ENCODE data around the gene ZBTB6. TPM values are rescaled to one million over a fixed set of nuclear protein-coding genes. Genes with fewer than 3 reads are reported as not detected.

Gene ZBTB6
- total and polyA plus RNA-seq, 9 of the 15 experiments (the other 6 are each of a cell fraction or from before 2014, with no cell fraction given), result 1.4 to 7.2 (median 5.3) TPM

DNA sequence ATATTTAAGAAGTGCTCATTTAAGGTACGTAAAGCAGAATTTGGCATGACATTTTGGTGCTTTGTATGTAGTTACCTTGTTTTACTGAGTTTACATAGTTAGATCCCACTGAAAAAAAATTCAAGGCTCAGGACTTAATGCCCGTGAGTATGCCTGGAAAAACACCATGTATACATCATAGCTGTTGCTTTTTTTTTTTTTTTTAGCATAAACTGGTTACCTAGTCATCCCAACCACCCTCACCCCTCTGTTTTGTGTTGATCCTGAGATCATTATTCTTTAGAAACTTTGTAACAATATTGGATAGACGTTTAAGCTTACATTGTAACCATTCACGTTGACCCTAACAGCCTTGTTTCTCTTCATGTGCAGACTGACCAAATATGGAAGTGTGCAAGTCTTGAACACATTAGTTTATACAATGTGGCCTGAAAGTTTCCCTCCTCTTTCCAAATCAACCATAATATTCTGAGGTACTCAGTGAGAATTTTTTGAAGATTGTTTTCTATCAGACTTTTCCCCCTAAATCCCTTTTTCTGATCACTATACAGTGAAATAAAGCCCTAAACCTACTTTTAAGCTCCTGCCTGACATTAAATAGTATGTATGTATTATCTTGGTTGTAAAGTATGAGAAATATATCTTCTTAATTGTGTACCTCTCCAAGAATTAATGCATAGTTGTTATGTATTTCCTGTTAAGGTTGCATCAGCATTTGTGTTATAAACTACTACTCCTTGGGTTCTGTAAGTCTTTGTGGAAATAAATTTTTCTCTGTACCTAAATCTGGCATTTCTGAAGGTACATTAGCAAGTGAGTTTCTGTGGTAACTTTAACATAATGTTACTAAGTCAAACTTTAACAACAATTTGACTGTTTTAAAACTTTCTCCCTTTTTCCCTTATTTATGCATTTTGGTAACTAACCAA, 32.1 kb upstream of the ZBTB6 start (continued):
- no peak for TF ChIP-seq FOXM1 (IDR thresholded peaks at IDR 0.05; ENCODE audit: low read depth)
- TF ChIP-seq FOXM1 (CRISPR knock-in tag; IDR thresholded peaks at IDR 0.05; ENCODE audit: low read depth), result no peak

DNA sequence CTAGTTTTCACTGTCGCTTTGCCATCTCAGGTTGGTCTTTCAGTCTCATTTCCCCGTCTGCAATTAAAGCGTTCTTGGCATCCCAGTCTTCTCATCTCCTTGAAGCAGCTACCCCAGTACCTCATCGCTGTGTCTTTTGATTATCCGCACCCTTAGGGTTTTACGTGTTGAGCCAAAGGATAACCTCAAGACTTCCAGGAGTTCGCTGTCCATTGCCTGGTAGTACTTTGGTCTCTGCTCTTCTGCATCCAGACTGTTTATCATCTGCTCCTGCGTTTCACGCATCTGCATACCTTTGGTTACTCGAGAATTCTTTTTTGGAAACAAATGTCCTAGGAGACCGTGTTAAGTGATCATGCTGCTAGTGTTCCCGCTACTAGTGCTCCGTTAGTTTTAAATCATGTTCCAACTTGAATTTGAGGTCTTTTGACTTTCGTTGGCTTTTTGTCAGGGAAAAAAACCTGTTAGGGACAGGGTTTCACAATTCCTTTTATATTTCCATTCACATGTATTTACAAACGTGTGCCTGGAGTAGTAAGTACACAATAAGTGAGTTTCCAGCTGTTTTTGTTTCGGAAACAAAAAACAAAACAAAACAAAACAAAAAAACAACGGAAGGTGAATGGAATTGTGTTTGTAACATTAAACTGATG, 28.6 kb upstream of the ZBTB6 start:
- Histone ChIP-seq H3K9me3 (replicated peaks; ENCODE audit: control insufficient read depth, insufficient read depth, low read depth, low read length) (no peaks in the 10 kb centered on the region; the same call in 1 of the 2 replicates), H2AFZ (ENCODE audit: low read depth, low read length) (peak overlapping the region; percentile 92), H3K9me1 (ENCODE audit: control insufficient read depth, insufficient read depth, low read length) (no peaks in the 10 kb centered on the region), H4K20me1 (replicated peaks; ENCODE audit: control insufficient read depth, insufficient read depth, low read length) (no peaks in the 10 kb centered on the region), H3K4me3 (peak overlapping the region; percentile 57), H3K79me2 (ENCODE audit: control insufficient read depth, insufficient read depth, low read length) (peaks cover 52% of the 10 kb centered on the region), H3K9ac (ENCODE audit: insufficient read depth in 1 of 2, low read depth in 2 of 2, low read length in 2 of 2) (peak overlapping the region; percentile 67 to 93), H3K27me3 (ENCODE audit: control insufficient read depth in 2 of 2, insufficient read depth in 2 of 2, low read length in 2 of 2) (no peaks in the 10 kb centered on the region), H3K4me1 (replicated peaks in 1 of 2; ENCODE audit: control insufficient read depth in 2 of 2, insufficient read depth in 2 of 2, low read length in 2 of 2) (peaks cover 13 to 15% of the 10 kb centered on the region in 2 experiments; a peak in 4 of 5 replicates), H3K27ac (ENCODE audit: extremely low read depth, low read depth, low read length) (peak overlapping the region; percentile 62), H3K4me2 (ENCODE audit: insufficient read depth, low read length) (peak overlapping the region; percentile 99), H3K36me3 (ENCODE audit: control insufficient read depth, insufficient read depth, low read length) (peaks cover 23% of the 10 kb centered on the region)
- intact Hi-C loops (cut with micrococcal nuclease) (no loop called here), in situ Hi-C loops (cut with MboI) (no loop called here)
- POLR2A ChIA-PET, result interaction anchor here (0.9 to 1.4 kb wide), 4 partner anchors 12 to 37 kb away, joined by 3 to 6 read pairs (median 3); partner anchors contain the start of gene RC3H2
- DNase-seq (ENCODE audit: extremely low read depth in 1 of 4, low spot score in 3 of 4) (peak in 2 of 4 experiments; percentile 10 to 50), FAIRE-seq (peak; percentile 82), ATAC-seq (peak; percentile 26)
- WGBS (ENCODE audit: insufficient coverage, low coverage, missing lambda C conversion rate), result 2% methylated on average over 17 of the region's 17 CpGs
- CTCF ChIA-PET (ENCODE audit: low intra/inter-chr PET ratio), result no interaction called here
- BruUV-seq (replicated peaks), result TSS peak; percentile 57
- 0 out of 2 replicates have a peak, but pooled peaks have one; percentile 27 for TF ChIP-seq MTA3 (IDR thresholded peaks at IDR 0.05; ENCODE audit: borderline replicate concordance)
- TF ChIP-seq SMARCA4 (IDR thresholded peaks at IDR 0.05), result 0 out of 2 replicates have a peak, but pooled peaks have one; percentile 17
- TF ChIP-seq EHMT2 (IDR thresholded peaks at IDR 0.05), result peak; percentile 91
- TF ChIP-seq CBX5 (IDR thresholded peaks at IDR 0.05; ENCODE audit: borderline replicate concordance, low read depth), result no peak
- peak; percentile 34; the same call in 1 of the 2 replicates for TF ChIP-seq SMARCE1 (IDR thresholded peaks at IDR 0.05)
- TF ChIP-seq, protein P1, sequence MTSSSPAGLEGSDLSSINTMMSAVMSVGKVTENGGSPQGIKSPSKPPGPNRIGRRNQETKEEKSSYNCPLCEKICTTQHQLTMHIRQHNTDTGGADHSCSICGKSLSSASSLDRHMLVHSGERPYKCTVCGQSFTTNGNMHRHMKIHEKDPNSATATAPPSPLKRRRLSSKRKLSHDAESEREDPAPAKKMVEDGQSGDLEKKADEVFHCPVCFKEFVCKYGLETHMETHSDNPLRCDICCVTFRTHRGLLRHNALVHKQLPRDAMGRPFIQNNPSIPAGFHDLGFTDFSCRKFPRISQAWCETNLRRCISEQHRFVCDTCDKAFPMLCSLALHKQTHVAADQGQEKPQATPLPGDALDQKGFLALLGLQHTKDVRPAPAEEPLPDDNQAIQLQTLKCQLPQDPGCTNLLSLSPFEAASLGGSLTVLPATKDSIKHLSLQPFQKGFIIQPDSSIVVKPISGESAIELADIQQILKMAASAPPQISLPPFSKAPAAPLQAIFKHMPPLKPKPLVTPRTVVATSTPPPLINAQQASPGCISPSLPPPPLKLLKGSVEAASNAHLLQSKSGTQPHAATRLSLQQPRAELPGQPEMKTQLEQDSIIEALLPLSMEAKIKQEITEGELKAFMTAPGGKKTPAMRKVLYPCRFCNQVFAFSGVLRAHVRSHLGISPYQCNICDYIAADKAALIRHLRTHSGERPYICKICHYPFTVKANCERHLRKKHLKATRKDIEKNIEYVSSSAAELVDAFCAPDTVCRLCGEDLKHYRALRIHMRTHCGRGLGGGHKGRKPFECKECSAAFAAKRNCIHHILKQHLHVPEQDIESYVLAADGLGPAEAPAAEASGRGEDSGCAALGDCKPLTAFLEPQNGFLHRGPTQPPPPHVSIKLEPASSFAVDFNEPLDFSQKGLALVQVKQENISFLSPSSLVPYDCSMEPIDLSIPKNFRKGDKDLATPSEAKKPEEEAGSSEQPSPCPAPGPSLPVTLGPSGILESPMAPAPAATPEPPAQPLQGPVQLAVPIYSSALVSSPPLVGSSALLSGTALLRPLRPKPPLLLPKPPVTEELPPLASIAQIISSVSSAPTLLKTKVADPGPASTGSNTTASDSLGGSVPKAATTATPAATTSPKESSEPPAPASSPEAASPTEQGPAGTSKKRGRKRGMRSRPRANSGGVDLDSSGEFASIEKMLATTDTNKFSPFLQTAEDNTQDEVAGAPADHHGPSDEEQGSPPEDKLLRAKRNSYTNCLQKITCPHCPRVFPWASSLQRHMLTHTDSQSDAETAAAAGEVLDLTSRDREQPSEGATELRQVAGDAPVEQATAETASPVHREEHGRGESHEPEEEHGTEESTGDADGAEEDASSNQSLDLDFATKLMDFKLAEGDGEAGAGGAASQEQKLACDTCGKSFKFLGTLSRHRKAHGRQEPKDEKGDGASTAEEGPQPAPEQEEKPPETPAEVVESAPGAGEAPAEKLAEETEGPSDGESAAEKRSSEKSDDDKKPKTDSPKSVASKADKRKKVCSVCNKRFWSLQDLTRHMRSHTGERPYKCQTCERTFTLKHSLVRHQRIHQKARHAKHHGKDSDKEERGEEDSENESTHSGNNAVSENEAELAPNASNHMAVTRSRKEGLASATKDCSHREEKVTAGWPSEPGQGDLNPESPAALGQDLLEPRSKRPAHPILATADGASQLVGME (CRISPR knock-in tag; IDR thresholded peaks at IDR 0.05), result no peak
- TF ChIP-seq DIDO1 (tag; IDR thresholded peaks at IDR 0.05; ENCODE audit: low read depth), result no peak
- peak; percentile 27; the same call in 1 of the 2 replicates for TF ChIP-seq HDAC2 (IDR thresholded peaks at IDR 0.05)
- TF ChIP-seq, protein P2, sequence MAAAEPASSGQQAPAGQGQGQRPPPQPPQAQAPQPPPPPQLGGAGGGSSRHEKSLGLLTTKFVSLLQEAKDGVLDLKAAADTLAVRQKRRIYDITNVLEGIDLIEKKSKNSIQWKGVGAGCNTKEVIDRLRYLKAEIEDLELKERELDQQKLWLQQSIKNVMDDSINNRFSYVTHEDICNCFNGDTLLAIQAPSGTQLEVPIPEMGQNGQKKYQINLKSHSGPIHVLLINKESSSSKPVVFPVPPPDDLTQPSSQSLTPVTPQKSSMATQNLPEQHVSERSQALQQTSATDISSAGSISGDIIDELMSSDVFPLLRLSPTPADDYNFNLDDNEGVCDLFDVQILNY (CRISPR knock-in tag; IDR thresholded peaks at IDR 0.05), result no peak
